ENCODE results near the gene CLIC1. TPM values are rescaled to one million over a fixed set of nuclear protein-coding genes. Genes with fewer than 3 reads are reported as not detected.
A peak's percentile ranks its signal among the peaks of the same experiment; 100 is the strongest.

CLIC1 gene
- 486 TPM for polyA plus RNA-seq
- long read RNA-seq, donor 1, transcript CLIC1-208 (6 exons, 1,254 nt) = major isoform, 135 of 192 reads
- long read RNA-seq, donor 1, partial matches to known transcripts = 51 of 192 reads
- long read RNA-seq, donor 1, other reads (novel, unspliced or antisense) = 5 of 192 reads
- long read RNA-seq, donor 2, transcript CLIC1-208 (6 exons, 1,254 nt) = major isoform, 288 of 441 reads
- long read RNA-seq, donor 2, partial matches to known transcripts = 148 of 441 reads
- long read RNA-seq, donor 2, other reads (novel, unspliced or antisense) = 0 of 441 reads
- long read RNA-seq, donor 3, transcript CLIC1-208 (6 exons, 1,254 nt) = major isoform, 513 of 921 reads
- long read RNA-seq, donor 3, partial matches to known transcripts = 382 of 921 reads
- long read RNA-seq, donor 3, other reads (novel, unspliced or antisense) = 23 of 921 reads
- long read RNA-seq, donor 4, transcript CLIC1-208 (6 exons, 1,254 nt) = major isoform, 26 of 39 reads
- long read RNA-seq, donor 4, partial matches to known transcripts = 13 of 39 reads
- long read RNA-seq, donor 4, other reads (novel, unspliced or antisense) = 0 of 39 reads
- long read RNA-seq, donor 5, transcript CLIC1-208 (6 exons, 1,254 nt) = major isoform, 116 of 176 reads
- long read RNA-seq, donor 5, partial matches to known transcripts = 50 of 176 reads
- long read RNA-seq, donor 5, other reads (novel, unspliced or antisense) = 8 of 176 reads
- long read RNA-seq, donor 6, transcript CLIC1-208 (6 exons, 1,254 nt) = major isoform, 235 of 339 reads
- long read RNA-seq, donor 6, partial matches to known transcripts = 93 of 339 reads
- long read RNA-seq, donor 6, other reads (novel, unspliced or antisense) = 7 of 339 reads
- long read RNA-seq, donor 7, transcript CLIC1-208 (6 exons, 1,254 nt) = major isoform, 118 of 161 reads
- long read RNA-seq, donor 7, partial matches to known transcripts = 40 of 161 reads
- long read RNA-seq, donor 7, other reads (novel, unspliced or antisense) = 0 of 161 reads
- long read RNA-seq, donor 8, transcript CLIC1-208 (6 exons, 1,254 nt) = major isoform, 342 of 525 reads
- long read RNA-seq, donor 8, transcript CLIC1-210 (7 exons, 1,098 nt) = minor isoform, 6 of 525 reads
- long read RNA-seq, donor 8, partial matches to known transcripts = 177 of 525 reads
- long read RNA-seq, donor 8, other reads (novel, unspliced or antisense) = 0 of 525 reads
- long read RNA-seq, donor 9, transcript CLIC1-208 (6 exons, 1,254 nt) = major isoform, 309 of 429 reads
- long read RNA-seq, donor 9, transcript CLIC1-210 (7 exons, 1,098 nt) = minor isoform, 9 of 429 reads
- long read RNA-seq, donor 9, partial matches to known transcripts = 110 of 429 reads
- long read RNA-seq, donor 9, other reads (novel, unspliced or antisense) = 0 of 429 reads
- long read RNA-seq, donor 10, transcript CLIC1-208 (6 exons, 1,254 nt) = major isoform, 376 of 520 reads
- long read RNA-seq, donor 10, partial matches to known transcripts = 114 of 520 reads
- long read RNA-seq, donor 10, other reads (novel, unspliced or antisense) = 24 of 520 reads
- long read RNA-seq, donor 11, transcript CLIC1-208 (6 exons, 1,254 nt) = major isoform, 196 of 292 reads
- long read RNA-seq, donor 11, partial matches to known transcripts = 83 of 292 reads
- long read RNA-seq, donor 11, other reads (novel, unspliced or antisense) = 12 of 292 reads

- no CpG with 5 or more reads among the region's 24 CpGs for WGBS (ENCODE audit: insufficient coverage, low lambda C conversion rate)
Measured at GRCh38 chr6:31736021-31736767, at the start of gene CLIC1. CLIC1 (minus strand) TSS chr6:31736530; CDS start chr6:31736300, 230 bp downstream.

GRCh38 chr6:31785475-31785874 lies 49.1 kb upstream of the CLIC1 start:
- H3K9me3 ChIP-seq (ENCODE audit: control insufficient read depth, low read depth, low read length) = no peaks in the 10 kb centered on the region
- peaks cover 44% of the 10 kb centered on the region for H3K36me3 ChIP-seq (ENCODE audit: control insufficient read depth, insufficient read depth, low read length)
- H3K27ac ChIP-seq (ENCODE audit: low read length) = no peak overlapping the region
- H3K4me3 ChIP-seq (ENCODE audit: low read length) = no peak overlapping the region
- no peak for DNase-seq
- no peaks in the 10 kb centered on the region for H3K4me1 ChIP-seq (ENCODE audit: control insufficient read depth, insufficient read depth, low read length)
- WGBS (ENCODE audit: insufficient coverage, low lambda C conversion rate) = 100% methylated on average over 2 of the region's 11 CpGs
- no peaks in the 10 kb centered on the region for H3K27me3 ChIP-seq (ENCODE audit: control insufficient read depth, insufficient read depth, low read length)

More at GRCh38 chr6:31736021-31736767, at the start of gene CLIC1:
- Histone ChIP-seq H3K36me3 (ENCODE audit: control insufficient read depth, insufficient read depth, low read length) (peaks cover 31% of the 10 kb centered on the region), H3K27ac (ENCODE audit: low read length) (peak within 1 kb of the TSS; percentile 96), H3K27me3 (ENCODE audit: control insufficient read depth, insufficient read depth, low read length) (no peaks in the 10 kb centered on the region), H3K9me3 (ENCODE audit: control insufficient read depth, low read depth, low read length) (no peaks in the 10 kb centered on the region), H3K4me1 (ENCODE audit: control insufficient read depth, insufficient read depth, low read length) (peaks cover 34% of the 10 kb centered on the region), H3K4me3 (ENCODE audit: low read length) (peak within 1 kb of the TSS; percentile 87)
- DNase-seq = peak; percentile 90 to 95

DNA sequence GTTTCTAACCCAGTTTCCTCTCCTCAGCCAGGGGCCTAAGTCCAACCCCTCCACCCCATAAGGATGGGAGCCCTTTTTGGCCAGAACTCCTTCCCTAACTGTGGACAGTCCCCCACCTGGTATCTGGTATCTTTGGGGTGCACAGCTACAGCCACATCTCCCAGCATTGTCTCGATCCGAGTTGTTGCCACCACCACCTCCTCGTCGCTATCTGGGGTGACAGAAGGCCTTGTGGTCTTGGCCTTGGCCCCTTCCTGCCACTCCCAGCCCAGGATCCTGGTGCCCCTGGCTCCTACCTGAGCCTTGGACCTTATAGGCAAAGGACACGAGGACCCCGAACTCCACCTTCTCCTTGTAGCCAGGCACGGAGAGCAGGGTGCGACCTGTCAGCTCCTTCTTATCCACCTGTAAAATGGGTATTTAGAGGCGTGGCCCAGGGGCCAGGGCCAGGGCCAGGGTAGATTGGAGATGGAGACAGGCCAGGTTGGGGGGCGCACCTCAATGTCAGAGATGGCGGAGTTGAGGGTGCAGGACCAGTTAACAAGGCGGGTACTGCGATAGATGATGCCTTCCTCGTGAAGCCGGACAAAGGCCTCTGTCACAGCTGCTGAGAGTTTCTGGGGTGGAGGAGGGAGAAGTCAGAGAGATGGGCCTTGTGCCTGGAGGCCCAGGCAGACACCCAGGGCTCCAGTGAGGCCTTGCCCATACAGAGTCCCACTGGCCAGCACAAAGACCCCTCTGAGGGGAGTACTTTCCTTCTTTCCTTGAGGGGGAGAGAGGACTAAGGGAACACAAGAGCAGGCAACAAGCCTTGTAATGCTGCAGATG lies 48.0 kb upstream of the CLIC1 start:
- H3K36me3 ChIP-seq (ENCODE audit: control insufficient read depth, insufficient read depth, low read length) = peaks cover 53% of the 10 kb centered on the region
- no CpG with 5 or more reads among the region's 15 CpGs for WGBS (ENCODE audit: insufficient coverage, low lambda C conversion rate)
- H3K27ac ChIP-seq (ENCODE audit: low read length) = no peak overlapping the region
- no peak overlapping the region for H3K4me3 ChIP-seq (ENCODE audit: low read length)
- no peaks in the 10 kb centered on the region for H3K9me3 ChIP-seq (ENCODE audit: control insufficient read depth, low read depth, low read length)
- H3K27me3 ChIP-seq (ENCODE audit: control insufficient read depth, insufficient read depth, low read length) = no peaks in the 10 kb centered on the region
- DNase-seq = no peak
- H3K4me1 ChIP-seq (ENCODE audit: control insufficient read depth, insufficient read depth, low read length) = no peaks in the 10 kb centered on the region

DNA sequence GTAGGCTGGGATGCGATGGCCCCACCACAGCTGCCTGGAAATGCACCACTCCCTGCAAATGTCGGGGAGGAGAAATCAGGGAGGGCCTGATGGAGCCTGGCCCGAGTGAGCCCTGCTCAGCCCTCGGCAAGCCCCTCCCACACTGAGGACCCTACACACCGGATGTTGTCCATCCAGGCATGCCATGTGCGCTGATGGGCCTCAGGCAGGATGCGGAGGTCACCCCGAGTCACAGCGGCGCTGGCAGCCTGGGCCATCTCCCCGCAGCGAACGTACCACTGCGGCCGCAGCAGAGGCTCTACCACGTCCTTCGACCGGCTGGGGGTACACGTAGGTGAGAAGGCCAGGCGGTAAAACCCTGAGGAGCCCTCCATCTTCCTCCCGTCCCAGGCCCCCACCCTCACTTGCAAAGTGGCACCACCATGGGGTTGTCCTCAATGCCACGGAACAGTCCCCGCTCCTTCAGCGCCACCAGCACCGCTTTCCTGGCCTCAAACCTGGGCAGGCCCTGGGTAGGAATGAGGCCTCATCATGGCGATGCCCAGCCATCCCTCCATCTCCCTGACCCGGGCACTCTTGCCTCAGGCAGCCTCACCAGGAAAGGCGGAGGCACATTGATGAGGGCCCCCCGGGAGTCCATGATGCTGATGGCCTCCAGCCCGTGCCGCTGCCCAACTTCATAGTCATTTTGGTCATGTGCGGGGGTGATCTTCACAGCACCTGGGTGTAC lies 46.0 kb upstream of the CLIC1 start:
- H3K4me3 ChIP-seq (ENCODE audit: low read length) = no peak overlapping the region
- no CpG with 5 or more reads among the region's 32 CpGs for WGBS (ENCODE audit: insufficient coverage, low lambda C conversion rate)
- H3K36me3 ChIP-seq (ENCODE audit: control insufficient read depth, insufficient read depth, low read length) = peaks cover 61% of the 10 kb centered on the region
- H3K27me3 ChIP-seq (ENCODE audit: control insufficient read depth, insufficient read depth, low read length) = no peaks in the 10 kb centered on the region
- no peaks in the 10 kb centered on the region for H3K9me3 ChIP-seq (ENCODE audit: control insufficient read depth, low read depth, low read length)
- H3K27ac ChIP-seq (ENCODE audit: low read length) = no peak overlapping the region
- no peak for DNase-seq
- H3K4me1 ChIP-seq (ENCODE audit: control insufficient read depth, insufficient read depth, low read length) = peaks cover 10% of the 10 kb centered on the region

DNA sequence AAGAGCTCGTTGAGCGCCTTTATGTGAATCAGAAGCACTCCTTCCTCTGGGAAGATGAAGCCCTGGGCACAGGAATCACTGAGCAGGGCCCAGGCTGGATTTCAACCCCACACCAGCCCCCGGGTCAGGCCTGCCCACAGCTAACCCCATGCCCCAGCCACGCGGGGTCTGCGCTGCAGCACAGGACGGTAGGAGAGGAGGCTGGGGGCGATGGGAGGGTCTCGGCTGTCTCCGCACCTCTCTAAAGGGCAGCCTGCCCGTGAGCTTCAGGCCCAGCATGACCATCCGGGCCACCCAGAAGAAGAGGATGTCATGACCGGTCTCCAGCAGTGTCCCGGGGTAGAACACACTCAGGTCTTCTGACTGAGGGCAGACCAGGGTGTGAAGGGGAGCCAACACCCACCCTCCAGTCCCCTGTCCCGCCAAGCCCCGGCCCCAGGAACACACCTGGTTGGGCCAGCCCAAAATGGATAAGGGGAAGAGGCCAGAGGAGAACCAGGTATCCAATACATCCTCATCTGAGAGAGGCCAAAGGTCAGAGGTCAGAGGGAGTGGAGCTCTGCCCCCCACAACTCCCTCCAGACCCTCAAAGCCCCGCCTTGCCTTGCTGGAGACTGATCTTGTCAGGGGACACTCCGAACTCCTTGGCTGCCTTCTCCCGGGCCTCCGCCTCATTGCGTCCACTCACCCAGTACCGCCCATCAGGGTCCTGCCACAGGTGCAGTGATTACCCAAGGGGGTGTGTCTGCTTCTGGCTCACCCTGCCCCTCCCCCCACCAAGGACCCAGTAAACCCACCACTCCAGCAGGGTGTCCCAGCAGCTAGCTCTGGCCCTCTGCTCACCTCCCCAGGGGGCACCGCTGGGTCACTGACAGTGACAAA lies 45.2 kb upstream of the CLIC1 start:
- DNase-seq = no peak
- Histone ChIP-seq H3K9me3 (ENCODE audit: control insufficient read depth, low read depth, low read length) (no peaks in the 10 kb centered on the region), H3K27me3 (ENCODE audit: control insufficient read depth, insufficient read depth, low read length) (no peaks in the 10 kb centered on the region), H3K4me1 (ENCODE audit: control insufficient read depth, insufficient read depth, low read length) (peaks cover 18% of the 10 kb centered on the region), H3K4me3 (ENCODE audit: low read length) (no peak overlapping the region), H3K27ac (ENCODE audit: low read length) (no peak overlapping the region), H3K36me3 (ENCODE audit: control insufficient read depth, insufficient read depth, low read length) (peaks cover 61% of the 10 kb centered on the region)
- WGBS (ENCODE audit: insufficient coverage, low lambda C conversion rate) = no CpG with 5 or more reads among the region's 23 CpGs

DNA sequence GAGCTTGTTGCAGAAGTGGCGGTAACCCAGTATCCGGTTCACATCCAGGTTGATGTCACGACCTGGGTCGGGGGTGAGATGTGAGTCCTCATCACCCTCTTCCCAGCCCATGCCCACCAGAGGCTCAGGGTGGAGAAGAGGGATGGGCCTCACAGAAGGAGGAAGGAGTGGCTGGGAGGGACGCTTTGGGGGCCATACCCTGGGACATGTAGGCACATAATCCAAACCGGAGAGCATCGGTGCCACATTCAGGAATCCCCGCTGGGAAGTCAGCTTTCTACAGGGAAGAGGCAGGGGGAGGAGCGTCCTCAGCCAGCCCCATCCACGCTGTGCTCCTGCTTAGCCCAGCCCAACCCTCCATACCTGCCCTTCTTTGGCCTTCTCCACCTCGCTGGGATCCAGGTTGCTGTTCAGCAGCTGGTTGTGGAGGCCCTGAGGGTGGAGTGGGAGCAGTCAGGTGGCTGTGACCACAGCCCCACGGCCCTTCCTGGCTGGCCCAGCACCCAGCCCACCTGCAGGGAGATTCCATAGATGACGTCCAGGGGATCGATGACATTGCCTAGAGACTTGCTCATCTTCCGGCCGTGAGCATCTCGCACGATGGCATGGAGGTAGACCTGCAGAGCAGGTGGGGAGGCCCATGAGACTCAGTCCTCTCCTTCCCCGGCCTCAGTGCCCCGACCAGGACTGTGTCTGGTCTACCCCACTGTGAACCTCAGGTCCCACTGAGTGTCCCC lies 44.3 kb upstream of the CLIC1 start:
- peaks cover 61% of the 10 kb centered on the region for H3K36me3 ChIP-seq (ENCODE audit: control insufficient read depth, insufficient read depth, low read length)
- whole genome bisulfite sequencing (ENCODE audit: insufficient coverage, low lambda C conversion rate) = no CpG with 5 or more reads among the region's 20 CpGs
- H3K27ac ChIP-seq (ENCODE audit: low read length) = no peak overlapping the region
- H3K27me3 ChIP-seq (ENCODE audit: control insufficient read depth, insufficient read depth, low read length) = no peaks in the 10 kb centered on the region
- peaks cover 26% of the 10 kb centered on the region for H3K4me1 ChIP-seq (ENCODE audit: control insufficient read depth, insufficient read depth, low read length)
- H3K9me3 ChIP-seq (ENCODE audit: control insufficient read depth, low read depth, low read length) = peaks cover 2% of the 10 kb centered on the region
- H3K4me3 ChIP-seq (ENCODE audit: low read length) = no peak overlapping the region
- DNase-seq = no peak

- WGBS (ENCODE audit: insufficient coverage, low lambda C conversion rate) = no CpG with 5 or more reads among the region's 10 CpGs
- Histone ChIP-seq H3K9me3 (ENCODE audit: control insufficient read depth, low read depth, low read length) (peaks cover 2% of the 10 kb centered on the region), H3K27me3 (ENCODE audit: control insufficient read depth, insufficient read depth, low read length) (no peaks in the 10 kb centered on the region)
Measured at GRCh38 chr6:31779908-31780307, 43.6 kb upstream of the CLIC1 start.

More at GRCh38 chr6:31779908-31780307, 43.6 kb upstream of the CLIC1 start:
- no peak overlapping the region for H3K27ac ChIP-seq (ENCODE audit: low read length)
- H3K4me1 ChIP-seq (ENCODE audit: control insufficient read depth, insufficient read depth, low read length) = peaks cover 34% of the 10 kb centered on the region
- no peak overlapping the region for H3K4me3 ChIP-seq (ENCODE audit: low read length)
- peaks cover 58% of the 10 kb centered on the region for H3K36me3 ChIP-seq (ENCODE audit: control insufficient read depth, insufficient read depth, low read length)
- DNase-seq = no peak
